Measurements from ENCODE around the gene BBIP1. TPM values are rescaled to one million over a fixed set of nuclear protein-coding genes. Genes with fewer than 3 reads are reported as not detected.

BBIP1 gene
- total and polyA plus RNA-seq, 9 of the 15 experiments (the other 6 are each of a cell fraction or from before 2014, with no cell fraction given): 5.2 to 31.0 (median 19.4) TPM

DNA sequence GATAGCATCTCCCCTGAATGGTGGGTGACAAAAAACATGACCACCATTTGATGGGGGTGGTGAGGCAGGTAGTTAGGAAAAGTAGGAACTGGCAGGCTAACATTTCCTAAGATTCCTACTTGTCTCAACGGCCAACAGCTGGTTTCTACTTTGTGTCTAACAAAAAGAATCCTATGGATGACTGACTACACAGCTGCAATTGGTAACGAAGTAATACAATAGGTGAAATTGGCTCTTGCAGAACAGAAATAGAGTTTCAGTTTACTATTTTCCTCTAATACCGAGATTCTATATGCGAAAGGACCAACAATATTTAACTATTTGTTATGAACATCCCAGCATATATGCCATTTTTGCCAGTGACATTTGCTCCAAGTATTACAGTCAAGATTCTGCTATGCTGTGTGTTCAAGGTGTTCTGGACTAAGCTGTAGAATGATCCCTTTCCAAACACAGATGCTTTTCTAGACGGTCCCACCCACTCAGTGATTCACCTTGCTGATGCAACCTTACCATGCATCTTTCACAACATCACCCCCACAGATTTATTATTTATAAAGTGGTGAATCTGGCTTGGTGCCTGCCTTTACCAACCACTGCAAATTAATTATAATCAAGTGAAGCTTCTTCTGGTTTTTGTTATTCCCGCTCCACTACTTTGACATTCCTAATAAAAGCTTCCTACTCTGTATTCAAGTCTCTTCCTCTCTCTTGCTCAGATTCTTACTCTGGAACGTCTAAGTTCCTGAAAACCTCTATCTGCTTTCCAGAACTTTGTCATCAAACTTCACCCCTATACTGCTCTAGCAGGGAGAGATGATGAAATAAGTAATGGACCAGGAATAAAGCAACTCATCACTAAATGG is 16.8 kb downstream of the BBIP1 start:
- Histone ChIP-seq H3K36me3 (ENCODE audit: control insufficient read depth, insufficient read depth, low read length) (0 out of 3 replicates have a peak, but pooled peaks cover 8% of the 10 kb centered on the region), H3K9me3 (replicated peaks; ENCODE audit: control insufficient read depth, insufficient read depth, low read depth, low read length) (no peaks in the 10 kb centered on the region), H3K9me1 (ENCODE audit: control insufficient read depth, insufficient read depth, low read length) (no peaks in the 10 kb centered on the region), H3K79me2 (ENCODE audit: control insufficient read depth, insufficient read depth, low read length) (no peaks in the 10 kb centered on the region), H3K9ac (ENCODE audit: insufficient read depth in 1 of 2, low read depth in 2 of 2, low read length in 2 of 2) (no peak overlapping the region), H3K4me2 (ENCODE audit: insufficient read depth, low read length) (no peak overlapping the region), H3K4me3 (no peak overlapping the region), H4K20me1 (replicated peaks; ENCODE audit: control insufficient read depth, insufficient read depth, low read length) (no peaks in the 10 kb centered on the region), H3K4me1 (replicated peaks in 1 of 2; ENCODE audit: control insufficient read depth in 2 of 2, insufficient read depth in 2 of 2, low read length in 2 of 2) (no peaks in the 10 kb centered on the region), H2AFZ (ENCODE audit: low read depth, low read length) (no peak overlapping the region), H3K27me3 (ENCODE audit: control insufficient read depth in 2 of 2, insufficient read depth in 2 of 2, low read length in 2 of 2) (no peaks in the 10 kb centered on the region), H3K27ac (ENCODE audit: extremely low read depth, low read depth, low read length) (no peak overlapping the region)
- BruUV-seq (replicated peaks): no TSS peak
- WGBS (ENCODE audit: insufficient coverage, low coverage, missing lambda C conversion rate): 57% methylated on average over 7 of the region's 7 CpGs
- in situ Hi-C loops (cut with MboI) (no loop called here), intact Hi-C loops (cut with micrococcal nuclease) (no loop called here)
- ChIA-PET POLR2A (interaction anchor here (1.0 to 1.6 kb wide), 5 partner anchors 9 to 17 kb away, joined by 3 to 5 read pairs (median 4); partner anchors contain the start of gene SHOC2), CTCF (ENCODE audit: low intra/inter-chr PET ratio) (no interaction called here)
- DNase-seq (ENCODE audit: extremely low read depth in 1 of 4, low spot score in 3 of 4): peak in 2 of 4 experiments; percentile 8 to 16
- ATAC-seq: peak; percentile 80
- no peak for FAIRE-seq
- peak; percentile 26 to 67; a peak in 3 of 4 replicates for TF ChIP-seq TRIM24 (IDR thresholded peaks at IDR 0.05)
- TF ChIP-seq TOE1 (IDR thresholded peaks at IDR 0.05; ENCODE audit: borderline replicate concordance): no peak
- TF ChIP-seq TOE1 (CRISPR knock-in tag; IDR thresholded peaks at IDR 0.05; ENCODE audit: borderline replicate concordance, low read depth): no peak
- 0 out of 4 replicates have a peak, but pooled peaks of 1 of the 2 experiments have one; percentile 6 for TF ChIP-seq RCOR1 (IDR thresholded peaks at IDR 0.05; ENCODE audit: borderline replicate concordance in 1 of 2, low read depth in 2 of 2, low read length in 2 of 2)
- no peak for TF ChIP-seq ZNF217 (CRISPR knock-in tag; IDR thresholded peaks at IDR 0.05)
- TF ChIP-seq POLR2A (conservative IDR thresholded peaks at IDR 0.05): no peak
- peak; percentile 24; the same call in 1 of the 2 replicates for TF ChIP-seq CEBPB (tag; IDR thresholded peaks at IDR 0.05)
- no peak for TF ChIP-seq ZNF224 (CRISPR knock-in tag; IDR thresholded peaks at IDR 0.05)
- TF ChIP-seq ARNT (IDR thresholded peaks at IDR 0.05): peak in 1 of 2 experiments; percentile 61; a peak in 1 of 4 replicates
- TF ChIP-seq POLR3G (IDR thresholded peaks at IDR 0.05; ENCODE audit: extremely low read depth, insufficient read length, insufficient replicate concordance): no peak
- no peak for TF ChIP-seq LCOR (CRISPR knock-in tag; IDR thresholded peaks at IDR 0.05)
- no peak for TF ChIP-seq MYNN (IDR thresholded peaks at IDR 0.05)
- TF ChIP-seq MYNN (CRISPR knock-in tag; IDR thresholded peaks at IDR 0.05): no peak
- TF ChIP-seq NR1H2 (CRISPR knock-in tag; IDR thresholded peaks at IDR 0.05): no peak
- no peak for TF ChIP-seq MEIS2 (IDR thresholded peaks at IDR 0.05; ENCODE audit: partially characterized antibody)
- TF ChIP-seq HCFC1 (IDR thresholded peaks at IDR 0.05; ENCODE audit: low read depth, low read length): no peak
- TF ChIP-seq MAZ (CRISPR knock-in tag; conservative IDR thresholded peaks at IDR 0.05 in 1 of 2, IDR thresholded peaks at IDR 0.05 in 1 of 2): no peak
- no peak for TF ChIP-seq ZNF639 (CRISPR knock-in tag; conservative IDR thresholded peaks at IDR 0.05 in 1 of 2, IDR thresholded peaks at IDR 0.05 in 1 of 2)
- peak; percentile 69; the same call in 1 of the 2 replicates for TF ChIP-seq JUND (IDR thresholded peaks at IDR 0.05; ENCODE audit: borderline replicate concordance, low read depth, low read length)
- no peak; the same call in 2 of the 3 replicates for TF ChIP-seq JUND (tag; IDR thresholded peaks at IDR 0.05; ENCODE audit: borderline replicate concordance, low read depth, low read length)
- 0 out of 2 replicates have a peak, but pooled peaks have one; percentile 58 for TF ChIP-seq JUN (IDR thresholded peaks at IDR 0.05; ENCODE audit: borderline replicate concordance, low read depth, low read length)
- TF ChIP-seq JUN (CRISPR knock-in tag; IDR thresholded peaks at IDR 0.05; ENCODE audit: borderline replicate concordance): no peak
- TF ChIP-seq ZEB2 (IDR thresholded peaks at IDR 0.05): peak; percentile 38; the same call in 1 of the 2 replicates

Data from K562 (cell line).